Activated CD8-positive, alpha-beta T cell treated with anti-CD3 and anti-CD28 coated beads for 36 hours (primary cell): ENCODE data around the gene GLIPR1L2. TPM values are rescaled to one million over a fixed set of nuclear protein-coding genes. Genes with fewer than 3 reads are reported as not detected.

Source experiments
- ATAC-seq: fragments of 200-7000 bp; cut with Tn5 transposase; one replicate; pipeline ENCODE4 v1.10.0; 2021; ENCODE audit warnings: mild to moderate bottlenecking, moderate library complexity
- CTCF ChIA-PET: fragments of 350-600 bp; sonication (Branson Sonifier 250); formaldehyde crosslinking; loops from one replicate; lab custom pipeline; 2021; ENCODE audit warnings: antibody characterized with exemption; lab: Charles Lee
- POLR2A ChIA-PET: fragments of 350-600 bp; sonication (Branson Sonifier 250); formaldehyde crosslinking; loops from one replicate; lab custom pipeline; 2021; ENCODE audit warnings: antibody characterized with exemption; lab: Charles Lee
- DNase-seq: peaks from one replicate; pipeline ENCODE4 v3.0.0-alpha.2; 2020
- H3K27ac Mint-ChIP-seq: one replicate; pipeline ENCODE4 v1.8.0; 2021; ENCODE audit warnings: mild to moderate bottlenecking, mixed read lengths
- H3K27me3 Mint-ChIP-seq: one replicate; pipeline ENCODE4 v1.8.0; 2021; ENCODE audit warnings: mixed read lengths
- H3K36me3 Mint-ChIP-seq: one replicate; pipeline ENCODE4 v1.8.0; 2021; ENCODE audit warnings: low read depth, mixed read lengths
- H3K4me1 Mint-ChIP-seq: one replicate; pipeline ENCODE4 v1.8.0; 2021; ENCODE audit warnings: low read depth, mixed read lengths
- H3K4me3 Mint-ChIP-seq: one replicate; pipeline ENCODE4 v1.8.0; 2021; ENCODE audit warnings: mild to moderate bottlenecking, moderate library complexity, mixed read lengths
- H3K9me3 Mint-ChIP-seq: one replicate; pipeline ENCODE4 v1.8.0; 2021; ENCODE audit warnings: mixed read lengths
- CTCF ChIP-seq: fragments of 200-600 bp; IDR thresholded peaks from one replicate; pipeline ENCODE4 v1.8.0; 2022; ENCODE audit warnings: antibody characterized with exemption, mild to moderate bottlenecking
- intact Hi-C: fragments of 100-400 bp; cut with micrococcal nuclease; formaldehyde crosslinking; loops from one replicate; pipeline ENCODE4 v1.10.0; 2022
- total RNA-seq, 2 experiments: library from RNA; stranded (reverse); gene quantifications; one replicate each; pipeline ENCODE4 v1.2.3, GENCODE V29; 2021

Gene GLIPR1L2
- total RNA-seq, 2 experiments from 2014 or later = 0.27 to 0.43 TPM

GRCh38 chr12:75390156-75390898, 562 bp upstream of the GLIPR1L2 start:
- no peaks in the 10 kb centered on the region for H3K27me3 Mint-ChIP-seq
- CTCF ChIA-PET = interaction anchor here (0.6 to 3.4 kb wide), 15 partner anchors 14 to 249 kb away, joined by 3 to 28 read pairs (median 6); partner anchors contain the start of genes CAPS2, GLIPR1 and GLIPR1L1
- no peaks in the 10 kb centered on the region for H3K36me3 Mint-ChIP-seq
- no peak for TF ChIP-seq CTCF
- POLR2A ChIA-PET = interaction anchor here (0.6 to 1.5 kb wide), 4 partner anchors 87 to 121 kb away, joined by 3 to 4 read pairs (median 3); partner anchors contain the start of genes GLIPR1 and KRR1
- intact Hi-C loops = loop anchor here (5.0 kb wide), 3 partner anchors 43 to 117 kb away; partner anchors contain the start of gene GLIPR1
- peak overlapping the region; percentile 87 for H3K4me3 Mint-ChIP-seq
- H3K9me3 Mint-ChIP-seq = peaks cover 4% of the 10 kb centered on the region
- ATAC-seq (peak; percentile 29), DNase-seq (no peak)
- peak overlapping the region; percentile 95 for H3K27ac Mint-ChIP-seq
- H3K4me1 Mint-ChIP-seq = peaks cover 32% of the 10 kb centered on the region

GRCh38 chr12:75404231-75404630, 13.3 kb downstream of the GLIPR1L2 start:
- CTCF ChIA-PET = interaction anchor here (0.9 to 1.1 kb wide), 2 partner anchors 13 to 81 kb away, joined by 3 to 4 read pairs; partner anchors contain the start of gene GLIPR1L2

GRCh38 chr12:75407683-75408082, 16.8 kb downstream of the GLIPR1L2 start:
- intact Hi-C loops = no loop called here
- no peaks in the 10 kb centered on the region for H3K27me3 Mint-ChIP-seq
- ATAC-seq (no peak), DNase-seq (no peak)
- H3K27ac Mint-ChIP-seq = no peak overlapping the region
- no peak for TF ChIP-seq CTCF
- H3K36me3 Mint-ChIP-seq = no peaks in the 10 kb centered on the region
- POLR2A ChIA-PET = interaction anchor here (0.8 kb wide), 1 partner anchor 9 kb away, joined by 3 read pairs; no protein-coding TSS in a partner anchor
- CTCF ChIA-PET = no interaction called here
- H3K4me1 Mint-ChIP-seq = no peaks in the 10 kb centered on the region
- no peaks in the 10 kb centered on the region for H3K9me3 Mint-ChIP-seq
- no peak overlapping the region for H3K4me3 Mint-ChIP-seq

More at GRCh38 chr12:75404231-75404630, 13.3 kb downstream of the GLIPR1L2 start:
- Mint-ChIP-seq H3K4me1 (no peaks in the 10 kb centered on the region), H3K9me3 (no peaks in the 10 kb centered on the region), H3K27ac (no peak overlapping the region), H3K4me3 (no peak overlapping the region), H3K36me3 (no peaks in the 10 kb centered on the region), H3K27me3 (no peaks in the 10 kb centered on the region)
- no peak for DNase-seq
- no peak for TF ChIP-seq CTCF
- no peak for ATAC-seq
- intact Hi-C loops = no loop called here
- POLR2A ChIA-PET = no interaction called here

- H3K4me3 Mint-ChIP-seq = no peak overlapping the region
- no peaks in the 10 kb centered on the region for H3K9me3 Mint-ChIP-seq
- TF ChIP-seq CTCF = no peak
- intact Hi-C loops = no loop called here
- CTCF ChIA-PET = no interaction called here
- H3K27me3 Mint-ChIP-seq = no peaks in the 10 kb centered on the region
- DNase-seq (no peak), ATAC-seq (no peak)
- POLR2A ChIA-PET = no interaction called here
- H3K4me1 Mint-ChIP-seq = no peaks in the 10 kb centered on the region
- H3K36me3 Mint-ChIP-seq = no peaks in the 10 kb centered on the region
- no peak overlapping the region for H3K27ac Mint-ChIP-seq
These were observed 18.9 kb downstream of the GLIPR1L2 start for GRCh38 chr12:75409830-75410229.

GRCh38 chr12:75414671-75415070, 23.8 kb downstream of the GLIPR1L2 start:
- CTCF ChIA-PET = interaction anchor here (1.1 kb wide), 1 partner anchor 23 kb away, joined by 4 read pairs; no protein-coding TSS in a partner anchor

More at GRCh38 chr12:75414671-75415070, 23.8 kb downstream of the GLIPR1L2 start:
- Mint-ChIP-seq H3K27ac (no peak overlapping the region), H3K27me3 (no peaks in the 10 kb centered on the region), H3K9me3 (no peaks in the 10 kb centered on the region), H3K4me3 (no peak overlapping the region), H3K4me1 (no peaks in the 10 kb centered on the region), H3K36me3 (no peaks in the 10 kb centered on the region)
- DNase-seq (no peak), ATAC-seq (no peak)
- POLR2A ChIA-PET = interaction anchor here (0.9 kb wide), 1 partner anchor 38 kb away, joined by 3 read pairs; no protein-coding TSS in a partner anchor
- intact Hi-C loops = no loop called here
- no peak for TF ChIP-seq CTCF
